Esophagus squamous epithelium (tissue), 5 donors: ENCODE measurements around the gene SLC9A7. TPM values are rescaled to one million over a fixed set of nuclear protein-coding genes. Genes with fewer than 3 reads are reported as not detected.

Source experiments
- DNase-seq: peaks from one replicate; lab custom pipeline; 2025; lab: John Stamatoyannopoulos, UW
- H3K27ac ChIP-seq, 4 donors: fragments of 200-600 bp; sonication (generic); one replicate each; pipeline ENCODE4 v1.5.1; 2016 to 2019; ENCODE audit warnings: mild to moderate bottlenecking in 1 of 4
- H3K27me3 ChIP-seq, 4 donors: fragments of 200-600 bp; sonication (generic); 1 replicate in 3 of 4; 2 replicates in 1 of 4; pipeline versions ENCODE4 v1.5.1 to v1.6.0; 2017 to 2021; ENCODE audit warnings: antibody characterized with exemption in 1 of 4
- H3K36me3 ChIP-seq, 3 donors: fragments of 200-600 bp; sonication (generic); one replicate each; pipeline ENCODE4 v1.5.1; 2016 to 2019
- H3K4me1 ChIP-seq, 3 donors: fragments of 200-600 bp; sonication (generic); one replicate each; pipeline ENCODE4 v1.5.1; 2017 to 2019
- H3K4me3 ChIP-seq, 4 donors: fragments of 200-600 bp; sonication (generic); 1 replicate in 3 of 4; 2 replicates in 1 of 4; pipeline ENCODE4 v1.5.1; 2016 to 2019; ENCODE audit warnings: mild to moderate bottlenecking in 2 of 4, moderate library complexity in 1 of 4
- H3K9me3 ChIP-seq, 3 donors: fragments of 200-600 bp; sonication (generic); one replicate each; pipeline ENCODE4 v1.5.1; 2016 to 2019
- POLR2A ChIP-seq, 4 donors: fragments of 450-650 bp; IDR thresholded peaks; one replicate each; pipeline ENCODE4 v1.6.1; 2017; ENCODE audit warnings: antibody characterized with exemption in 4 of 4, mild to moderate bottlenecking in 4 of 4, moderate library complexity in 3 of 4
- WGBS, 2 donors: methylation state at CpG; one replicate each; pipeline ENCODE4 v1.1.5; 2018; 5-methylcytosine and 5-hydroxymethylcytosine counted together
- intact Hi-C: fragments of 100-400 bp; cut with DNase I; formaldehyde crosslinking; loops from one replicate; pipeline ENCODE4 v1.15.0; 2022
- total RNA-seq, 4 donors: library from RNA; depleted of rRNA; stranded (reverse); fragments of >200 nt; gene quantifications; one replicate each; pipeline ENCODE4 v1.1.0, GENCODE V29; 2016
- TF ChIP-seq, protein P1 (sequence below), 6 experiments: fragments of 450-650 bp in 4 of 6; fragments of 200-600 bp in 2 of 6; sonication (generic) in 2 of 6; IDR thresholded peaks; one replicate each; pipeline ENCODE4 v1.5.1; 2016 to 2019; ENCODE audit warnings: antibody characterized with exemption in 6 of 6, mild to moderate bottlenecking in 4 of 6, moderate library complexity in 4 of 6
- donor health status: DM: yes; HTN: yes; CAD: no.

Gene SLC9A7
- total RNA-seq, 4 donors from 2014 or later = 6.4 to 16.4 (median 8.4) TPM

DNA sequence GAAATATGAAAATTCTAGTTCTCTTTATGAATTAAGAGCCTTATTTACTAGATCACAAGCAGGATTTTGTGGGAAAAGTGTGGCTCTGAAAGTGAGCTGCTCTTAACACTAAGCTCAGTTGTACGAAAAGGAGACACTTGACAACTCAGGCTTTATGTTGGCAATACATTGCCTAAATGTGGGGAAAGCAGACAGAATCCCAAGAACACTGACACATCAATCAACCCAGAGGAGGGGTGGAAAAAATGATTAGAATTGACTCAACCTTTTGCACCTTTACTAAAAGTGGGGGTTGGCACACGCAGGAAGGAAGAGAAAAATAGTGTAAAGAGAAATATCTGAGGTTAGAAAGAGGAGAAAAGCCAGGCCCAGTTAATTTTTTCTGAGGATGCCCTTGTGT is 123.7 kb downstream of the SLC9A7 start:
- Histone ChIP-seq H3K27me3 (no peaks in the 10 kb centered on the region), H3K9me3 (no peaks in the 10 kb centered on the region), H3K4me1 (peaks cover 0 to 7% (median 0%) of the 10 kb centered on the region in 3 donors), H3K36me3 (no peaks in the 10 kb centered on the region), H3K27ac (no peak overlapping the region), H3K4me3 (no peak overlapping the region)
- DNase-seq = no peak
- intact Hi-C loops = no loop called here
- no peak for TF ChIP-seq POLR2A (IDR thresholded peaks at IDR 0.05)
- TF ChIP-seq, protein P1, sequence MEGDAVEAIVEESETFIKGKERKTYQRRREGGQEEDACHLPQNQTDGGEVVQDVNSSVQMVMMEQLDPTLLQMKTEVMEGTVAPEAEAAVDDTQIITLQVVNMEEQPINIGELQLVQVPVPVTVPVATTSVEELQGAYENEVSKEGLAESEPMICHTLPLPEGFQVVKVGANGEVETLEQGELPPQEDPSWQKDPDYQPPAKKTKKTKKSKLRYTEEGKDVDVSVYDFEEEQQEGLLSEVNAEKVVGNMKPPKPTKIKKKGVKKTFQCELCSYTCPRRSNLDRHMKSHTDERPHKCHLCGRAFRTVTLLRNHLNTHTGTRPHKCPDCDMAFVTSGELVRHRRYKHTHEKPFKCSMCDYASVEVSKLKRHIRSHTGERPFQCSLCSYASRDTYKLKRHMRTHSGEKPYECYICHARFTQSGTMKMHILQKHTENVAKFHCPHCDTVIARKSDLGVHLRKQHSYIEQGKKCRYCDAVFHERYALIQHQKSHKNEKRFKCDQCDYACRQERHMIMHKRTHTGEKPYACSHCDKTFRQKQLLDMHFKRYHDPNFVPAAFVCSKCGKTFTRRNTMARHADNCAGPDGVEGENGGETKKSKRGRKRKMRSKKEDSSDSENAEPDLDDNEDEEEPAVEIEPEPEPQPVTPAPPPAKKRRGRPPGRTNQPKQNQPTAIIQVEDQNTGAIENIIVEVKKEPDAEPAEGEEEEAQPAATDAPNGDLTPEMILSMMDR (IDR thresholded peaks at IDR 0.05) = no peak
- WGBS, 2 donors = 60 to 95% methylated on average over 2 of the region's 2 CpGs

DNA sequence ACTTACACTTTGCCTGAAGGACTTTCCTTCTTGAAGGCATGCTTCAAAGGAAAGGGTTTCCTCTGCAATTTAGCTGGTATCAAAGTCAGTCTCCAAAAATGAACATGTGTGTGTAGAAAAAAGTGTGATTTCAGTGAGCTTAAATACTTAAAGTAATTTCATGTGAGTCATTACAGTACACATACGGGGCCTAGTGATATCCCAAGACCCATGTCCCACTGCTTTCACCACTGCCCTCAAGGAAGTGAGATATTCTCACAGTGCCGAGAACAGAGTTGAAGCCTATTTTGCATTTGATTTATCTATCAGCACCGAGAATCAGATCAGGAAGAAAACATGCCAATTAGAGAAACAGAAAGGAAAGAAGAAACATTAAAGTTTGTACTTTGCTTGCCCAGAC is 124.3 kb downstream of the SLC9A7 start:
- Histone ChIP-seq H3K4me3 (no peak overlapping the region), H3K27ac (no peak overlapping the region), H3K36me3 (no peaks in the 10 kb centered on the region), H3K9me3 (no peaks in the 10 kb centered on the region), H3K27me3 (no peaks in the 10 kb centered on the region), H3K4me1 (peaks cover 0 to 7% (median 0%) of the 10 kb centered on the region in 3 donors)
- WGBS, 2 donors = 37 to 39% methylated on average over 3 of the region's 3 CpGs
- no peak for TF ChIP-seq POLR2A (IDR thresholded peaks at IDR 0.05)
- TF ChIP-seq, protein P1 (IDR thresholded peaks at IDR 0.05) = no peak
- DNase-seq = no peak
- intact Hi-C loops = no loop called here

DNA sequence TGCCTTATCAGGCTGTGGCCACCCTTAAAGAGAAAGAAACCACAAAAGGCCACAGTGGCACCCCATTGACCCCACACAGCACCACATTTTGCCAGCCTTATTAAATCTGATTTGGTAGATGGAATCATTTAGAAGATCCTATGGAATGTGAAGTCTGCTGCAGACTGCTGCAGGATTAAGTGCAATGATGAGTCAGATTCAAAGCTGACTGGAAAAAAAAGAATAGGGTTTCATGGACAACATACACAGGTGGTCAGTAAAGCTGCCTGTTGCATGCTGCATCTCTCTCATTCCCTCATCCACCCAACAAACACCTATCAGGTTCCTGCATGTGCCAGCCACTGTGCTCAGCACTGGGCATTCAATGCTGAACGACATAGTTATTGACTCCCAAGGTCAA is 128.8 kb downstream of the SLC9A7 start:
- no peak for DNase-seq
- intact Hi-C loops = no loop called here
- H3K9me3 ChIP-seq = no peaks in the 10 kb centered on the region
- no peak for TF ChIP-seq POLR2A (IDR thresholded peaks at IDR 0.05)
- TF ChIP-seq, protein P1 (IDR thresholded peaks at IDR 0.05) = no peak
- no peak overlapping the region for H3K4me3 ChIP-seq
- H3K27ac ChIP-seq = peak overlapping the region in 1 of 4 donors; percentile 66
- 33 to 83% methylated on average over 1 of the region's 1 CpG for WGBS, 2 donors
- no peaks in the 10 kb centered on the region for H3K27me3 ChIP-seq
- H3K36me3 ChIP-seq = no peaks in the 10 kb centered on the region
- H3K4me1 ChIP-seq = peaks cover 0 to 18% (median 0%) of the 10 kb centered on the region in 3 donors

DNA sequence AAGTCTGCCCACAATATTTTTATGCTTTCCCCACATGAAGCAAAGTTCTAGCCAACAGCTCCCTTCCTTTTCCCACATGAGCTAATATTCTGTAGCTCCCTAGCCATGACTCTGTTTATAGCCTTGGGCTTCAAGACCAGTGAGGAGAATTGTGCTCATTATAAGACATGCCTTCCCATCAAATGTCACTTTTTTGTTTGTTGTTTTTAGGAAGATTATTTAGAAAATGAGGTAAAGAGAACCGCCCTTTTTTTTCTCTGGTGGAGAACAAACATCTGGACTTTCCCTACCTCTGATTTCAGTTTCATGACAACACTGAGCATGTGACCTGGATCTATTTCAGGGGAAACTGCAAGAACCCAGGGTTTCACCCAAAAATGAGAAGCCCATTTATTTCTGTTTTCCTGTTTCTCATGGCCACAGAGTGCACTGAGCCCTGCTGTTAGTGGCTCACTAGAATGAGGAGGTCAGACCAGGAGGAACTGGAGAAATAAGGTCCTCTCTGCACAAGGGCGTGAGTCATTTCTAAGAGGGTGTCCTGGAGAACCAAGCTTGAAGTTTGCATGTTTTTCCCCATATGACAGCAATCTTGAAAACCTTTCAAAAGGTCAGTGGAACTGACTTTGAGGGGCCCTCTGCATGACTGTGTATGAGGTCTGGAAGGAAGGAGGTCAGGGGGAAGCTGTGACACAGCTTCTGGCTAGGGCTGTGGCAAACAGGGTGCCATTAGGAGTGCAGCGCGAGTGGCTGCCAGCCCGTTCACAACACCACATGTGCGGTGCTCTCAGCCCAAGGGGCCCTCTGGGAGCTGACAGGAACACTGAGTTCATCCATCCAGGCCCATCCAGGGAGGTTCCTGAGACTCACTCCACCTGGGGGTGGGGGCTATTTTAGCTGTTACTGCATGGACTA is 130.2 kb downstream of the SLC9A7 start:
- Histone ChIP-seq H3K4me3 (no peak overlapping the region), H3K27me3 (no peaks in the 10 kb centered on the region), H3K36me3 (no peaks in the 10 kb centered on the region), H3K9me3 (no peaks in the 10 kb centered on the region), H3K27ac (peak overlapping the region in 2 of 4 donors; percentile 59 to 66), H3K4me1 (peaks cover 0 to 18% (median 0%) of the 10 kb centered on the region in 3 donors)
- 50 to 54% methylated on average over 2 to 5 of the region's 6 CpGs for WGBS, 2 donors
- TF ChIP-seq POLR2A (IDR thresholded peaks at IDR 0.05) = no peak
- TF ChIP-seq, protein P1 (IDR thresholded peaks at IDR 0.05) = no peak
- DNase-seq = no peak
- intact Hi-C loops = no loop called here

DNA sequence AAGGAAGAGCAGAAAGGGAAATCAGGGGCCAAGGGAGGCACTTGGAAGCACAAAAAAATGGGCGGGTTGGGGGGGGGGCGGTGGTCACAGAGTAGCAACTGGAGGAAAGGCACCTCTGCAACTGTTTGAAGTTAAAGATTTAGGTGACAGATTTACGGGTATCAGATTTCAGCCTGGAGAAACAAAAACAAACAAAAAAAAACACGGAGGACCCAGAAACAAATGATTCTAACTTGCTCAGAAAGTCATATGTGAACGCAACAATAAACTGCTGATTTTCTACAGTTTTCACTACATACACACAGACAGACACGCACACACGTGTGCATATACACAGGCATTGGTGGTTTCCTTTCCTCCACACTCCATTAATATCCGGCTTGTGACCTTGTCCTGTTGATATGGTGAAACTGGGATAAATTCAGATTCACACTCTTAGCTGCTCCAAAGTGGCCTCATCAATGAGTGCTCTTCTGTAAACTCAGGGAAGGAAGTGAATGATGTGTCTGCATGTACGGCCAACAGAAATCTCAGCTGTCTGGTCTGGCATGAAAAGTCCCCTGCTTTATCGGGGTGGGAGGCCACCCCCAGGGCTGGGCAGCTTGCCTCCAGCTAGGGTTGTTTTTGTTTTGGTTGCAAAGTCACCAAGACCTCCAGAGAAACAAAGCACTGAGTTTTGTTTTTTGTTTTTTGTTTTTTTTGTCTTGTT is 131.1 kb downstream of the SLC9A7 start:
- DNase-seq = no peak
- intact Hi-C loops = no loop called here

More for the DNA sequence above, 131.1 kb downstream of the SLC9A7 start:
- TF ChIP-seq POLR2A (IDR thresholded peaks at IDR 0.05) = no peak
- TF ChIP-seq, protein P1 (IDR thresholded peaks at IDR 0.05) = no peak
- Histone ChIP-seq H3K27me3 (no peaks in the 10 kb centered on the region), H3K36me3 (no peaks in the 10 kb centered on the region), H3K4me3 (no peak overlapping the region), H3K9me3 (no peaks in the 10 kb centered on the region), H3K4me1 (peaks cover 0 to 17% (median 0%) of the 10 kb centered on the region in 3 donors), H3K27ac (peak overlapping the region in 2 of 4 donors; percentile 59 to 66)
- WGBS, 2 donors = 54 to 69% methylated on average over 8 to 10 of the region's 10 CpGs
